ENCODE results near the gene GPHB5.
"Not testable (repeated sequence)": the region's sequence is repeated elsewhere in the genome, so short reads cannot be mapped to it uniquely, and the experiment has no call there.

Gene GPHB5

DNA sequence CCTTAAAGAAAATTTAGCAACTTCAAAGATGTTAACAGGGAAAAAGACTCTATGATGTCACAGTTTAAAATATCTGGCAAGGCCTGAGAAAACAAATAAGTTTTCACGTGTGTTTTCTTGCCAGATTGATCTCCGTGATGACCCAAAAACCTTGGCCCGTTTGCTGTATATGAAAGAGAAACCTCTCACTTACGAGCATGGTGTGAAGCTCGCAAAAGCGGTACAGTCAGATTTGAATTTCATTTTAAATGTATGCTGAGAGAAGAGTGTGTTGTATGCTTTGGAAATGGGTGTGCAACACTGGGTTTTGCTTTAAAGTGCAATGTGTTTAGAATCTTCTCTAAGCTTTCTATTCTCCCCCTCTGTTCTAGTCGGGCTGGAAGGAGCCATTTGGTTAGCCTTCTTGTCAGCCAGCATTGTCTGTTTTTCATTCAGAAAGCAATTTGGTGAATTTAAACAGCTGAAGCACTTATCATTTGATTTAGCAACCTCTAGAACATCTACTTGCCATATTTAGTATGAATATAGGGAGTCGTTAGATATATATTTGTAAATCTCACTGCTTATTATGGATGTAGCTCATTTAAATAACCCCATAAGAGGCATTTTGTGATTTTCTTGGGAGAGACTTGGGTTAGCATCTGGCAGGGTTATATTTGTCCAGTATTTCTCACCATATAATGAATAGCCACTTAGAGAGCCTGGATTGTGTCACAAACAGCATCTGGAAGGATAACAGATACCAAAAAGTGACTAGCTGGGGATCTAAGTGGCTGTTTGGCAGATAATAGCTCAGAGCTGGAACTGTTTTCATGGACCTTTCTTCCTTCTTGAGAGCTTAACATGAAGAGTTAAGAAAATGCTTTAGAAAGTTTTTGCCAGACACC lies 35.5 kb downstream of the GPHB5 start:
- no peaks in the 10 kb centered on the region for H3K36me3 Mint-ChIP-seq (ENCODE audit: low read depth)
- H3K4me1 Mint-ChIP-seq, result no peaks in the 10 kb centered on the region
- H3K9me3 Mint-ChIP-seq, result no peaks in the 10 kb centered on the region
- TF ChIP-seq, protein P1, sequence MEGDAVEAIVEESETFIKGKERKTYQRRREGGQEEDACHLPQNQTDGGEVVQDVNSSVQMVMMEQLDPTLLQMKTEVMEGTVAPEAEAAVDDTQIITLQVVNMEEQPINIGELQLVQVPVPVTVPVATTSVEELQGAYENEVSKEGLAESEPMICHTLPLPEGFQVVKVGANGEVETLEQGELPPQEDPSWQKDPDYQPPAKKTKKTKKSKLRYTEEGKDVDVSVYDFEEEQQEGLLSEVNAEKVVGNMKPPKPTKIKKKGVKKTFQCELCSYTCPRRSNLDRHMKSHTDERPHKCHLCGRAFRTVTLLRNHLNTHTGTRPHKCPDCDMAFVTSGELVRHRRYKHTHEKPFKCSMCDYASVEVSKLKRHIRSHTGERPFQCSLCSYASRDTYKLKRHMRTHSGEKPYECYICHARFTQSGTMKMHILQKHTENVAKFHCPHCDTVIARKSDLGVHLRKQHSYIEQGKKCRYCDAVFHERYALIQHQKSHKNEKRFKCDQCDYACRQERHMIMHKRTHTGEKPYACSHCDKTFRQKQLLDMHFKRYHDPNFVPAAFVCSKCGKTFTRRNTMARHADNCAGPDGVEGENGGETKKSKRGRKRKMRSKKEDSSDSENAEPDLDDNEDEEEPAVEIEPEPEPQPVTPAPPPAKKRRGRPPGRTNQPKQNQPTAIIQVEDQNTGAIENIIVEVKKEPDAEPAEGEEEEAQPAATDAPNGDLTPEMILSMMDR (IDR thresholded peaks at IDR 0.05), result no peak
- H3K4me3 Mint-ChIP-seq, result no peak overlapping the region
- H3K27ac Mint-ChIP-seq, result no peak overlapping the region
- no peak for DNase-seq
- no peaks in the 10 kb centered on the region for H3K27me3 Mint-ChIP-seq (ENCODE audit: low read depth, poor library complexity)

DNA sequence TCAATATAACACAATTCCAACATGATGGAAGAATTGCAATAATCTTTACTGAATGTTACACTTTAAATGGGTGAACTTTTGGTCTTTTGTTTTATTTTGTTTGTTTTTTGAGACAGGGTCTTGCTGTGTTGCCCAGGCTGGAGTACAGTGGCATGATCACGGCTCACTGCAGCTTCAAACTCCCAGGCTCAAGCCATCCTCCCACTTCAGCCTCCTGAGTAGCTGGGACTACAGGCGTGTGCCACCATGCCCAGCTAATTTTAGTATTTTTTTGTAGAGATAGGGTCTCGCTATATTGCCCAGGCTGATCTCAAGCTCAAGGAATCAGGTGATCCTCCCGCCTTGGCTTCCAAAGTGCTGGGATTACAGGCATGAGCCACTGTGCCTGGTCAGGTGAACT lies 38.8 kb downstream of the GPHB5 start:
- not testable (repeated sequence) for H3K36me3 Mint-ChIP-seq (ENCODE audit: low read depth); DNase-seq; H3K4me3 Mint-ChIP-seq; H3K4me1 Mint-ChIP-seq; H3K27ac Mint-ChIP-seq; H3K27me3 Mint-ChIP-seq (ENCODE audit: low read depth, poor library complexity); H3K9me3 Mint-ChIP-seq

DNA sequence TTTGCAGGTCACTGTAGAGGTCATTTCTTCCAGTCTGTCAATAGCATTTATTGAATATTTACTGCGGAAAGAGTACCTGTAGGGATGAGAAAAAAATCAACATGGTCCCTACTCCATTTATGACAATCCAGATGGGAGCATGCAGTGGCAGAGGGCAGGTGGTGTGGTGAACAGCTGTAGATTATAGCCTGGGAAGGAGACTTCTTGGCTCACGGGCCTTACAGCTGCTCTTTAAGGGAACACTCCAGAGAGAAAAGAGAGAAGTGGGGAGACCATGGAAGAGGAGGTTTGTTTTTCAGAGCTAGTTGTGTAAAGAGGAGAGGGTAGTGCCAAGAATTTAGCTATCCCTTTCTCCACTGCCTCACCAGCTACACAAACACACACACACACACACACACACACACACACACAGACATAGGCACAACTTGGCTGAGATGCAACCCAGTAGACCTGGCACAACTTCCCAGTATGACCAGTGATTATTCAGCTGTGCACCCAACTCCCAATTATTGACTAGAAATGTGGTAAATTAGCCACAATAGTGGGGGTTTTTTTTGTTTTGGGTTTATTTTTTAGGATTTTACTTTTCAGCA lies 41.0 kb downstream of the GPHB5 start:
- H3K4me1 Mint-ChIP-seq, result no peaks in the 10 kb centered on the region
- H3K27ac Mint-ChIP-seq, result no peak overlapping the region
- H3K36me3 Mint-ChIP-seq (ENCODE audit: low read depth), result no peaks in the 10 kb centered on the region
- H3K9me3 Mint-ChIP-seq, result no peaks in the 10 kb centered on the region
- H3K27me3 Mint-ChIP-seq (ENCODE audit: low read depth, poor library complexity), result peaks cover 4% of the 10 kb centered on the region
- DNase-seq, result no peak
- TF ChIP-seq, protein P1 (IDR thresholded peaks at IDR 0.05), result no peak
- H3K4me3 Mint-ChIP-seq, result no peak overlapping the region

DNA sequence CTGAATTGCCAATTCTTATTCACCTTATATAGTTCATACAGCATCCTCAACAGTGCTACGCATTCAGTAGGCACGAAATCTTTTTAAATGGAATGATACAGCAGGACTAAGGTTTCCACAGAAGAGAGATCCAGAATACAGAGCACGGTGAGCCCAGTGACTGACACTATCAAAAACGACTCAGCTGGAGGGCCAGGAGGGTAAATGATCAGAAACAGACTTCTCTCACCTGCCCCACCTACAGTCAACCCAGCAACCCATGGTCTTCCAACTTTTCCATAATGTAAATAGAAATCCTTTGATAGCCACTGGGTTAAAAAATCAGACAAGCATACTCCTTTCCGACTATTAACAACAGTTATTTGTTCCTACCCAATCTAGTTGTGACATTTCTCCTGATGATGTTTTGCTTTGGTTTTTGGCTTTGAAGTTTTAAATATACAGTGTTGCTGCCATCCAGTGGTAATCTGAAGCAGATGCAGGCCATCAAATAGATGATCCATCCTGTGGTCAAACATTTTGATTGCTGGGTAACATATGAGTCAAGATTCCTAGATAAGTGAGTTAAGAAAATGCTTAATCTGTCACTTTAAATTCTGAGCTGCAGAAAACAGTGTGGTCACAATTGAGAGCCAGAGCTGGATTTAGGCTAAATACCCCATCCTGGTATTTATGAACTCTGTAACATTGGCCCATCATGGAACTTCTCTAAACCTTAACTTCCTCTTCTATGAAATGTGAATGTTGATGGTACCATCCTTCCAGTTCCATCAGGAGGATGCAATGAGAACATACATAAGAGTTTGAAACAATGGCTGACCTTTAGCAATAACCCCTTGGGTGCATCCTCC lies 42.0 kb downstream of the GPHB5 start:
- Mint-ChIP-seq H3K9me3 (no peaks in the 10 kb centered on the region), H3K36me3 (ENCODE audit: low read depth) (no peaks in the 10 kb centered on the region), H3K4me3 (no peak overlapping the region), H3K27ac (no peak overlapping the region), H3K4me1 (no peaks in the 10 kb centered on the region), H3K27me3 (ENCODE audit: low read depth, poor library complexity) (peaks cover 4% of the 10 kb centered on the region)
- TF ChIP-seq, protein P1 (IDR thresholded peaks at IDR 0.05), result peak; percentile 93
- DNase-seq, result peak; percentile 16

DNA sequence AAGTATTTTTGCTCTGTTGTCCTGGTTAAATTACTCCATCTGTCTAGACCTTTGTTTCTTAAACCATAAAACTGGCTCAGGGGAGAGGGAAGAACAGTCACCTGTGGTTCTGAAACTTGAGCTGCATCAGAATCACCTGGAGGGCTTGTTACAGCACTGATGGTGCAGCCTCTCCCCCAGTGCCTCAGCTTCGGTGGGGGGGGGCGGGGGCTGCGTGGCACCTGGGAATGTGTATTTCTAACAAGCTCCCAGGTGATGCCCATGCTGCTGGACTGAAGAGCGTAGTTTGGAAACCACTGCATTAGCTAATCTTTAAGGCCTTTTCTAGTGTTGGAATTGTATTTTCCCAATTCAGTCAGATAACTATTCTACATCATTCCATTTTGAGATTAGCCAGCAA lies 42.7 kb downstream of the GPHB5 start:
- Mint-ChIP-seq H3K9me3 (no peaks in the 10 kb centered on the region), H3K36me3 (ENCODE audit: low read depth) (no peaks in the 10 kb centered on the region), H3K4me1 (no peaks in the 10 kb centered on the region), H3K4me3 (no peak overlapping the region), H3K27ac (no peak overlapping the region), H3K27me3 (ENCODE audit: low read depth, poor library complexity) (peaks cover 4% of the 10 kb centered on the region)
- DNase-seq, result no peak
- TF ChIP-seq, protein P1 (IDR thresholded peaks at IDR 0.05), result no peak

DNA sequence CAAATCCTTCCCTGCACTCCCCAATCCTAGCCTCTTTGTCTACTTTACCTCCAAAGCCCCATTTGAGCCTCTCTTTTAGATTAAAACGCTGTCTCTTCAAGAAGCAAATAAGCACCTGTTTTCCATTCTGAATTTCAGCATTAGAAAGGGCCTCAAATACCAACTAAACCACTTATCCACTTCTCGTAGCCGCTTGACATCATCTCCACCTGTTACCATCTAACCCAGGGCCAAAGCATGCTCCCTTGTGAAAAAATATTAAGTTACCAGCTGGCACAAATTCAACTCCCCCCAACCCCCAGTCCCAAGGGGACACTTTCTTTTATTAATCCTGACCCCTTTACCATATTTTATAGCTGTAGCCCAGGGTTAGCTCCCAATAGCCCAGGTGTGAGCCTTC lies 43.1 kb downstream of the GPHB5 start:
- Mint-ChIP-seq H3K4me1 (no peaks in the 10 kb centered on the region), H3K27me3 (ENCODE audit: low read depth, poor library complexity) (peaks cover 4% of the 10 kb centered on the region), H3K9me3 (peaks cover 2% of the 10 kb centered on the region), H3K4me3 (no peak overlapping the region), H3K27ac (no peak overlapping the region), H3K36me3 (ENCODE audit: low read depth) (no peaks in the 10 kb centered on the region)
- TF ChIP-seq, protein P1 (IDR thresholded peaks at IDR 0.05), result no peak
- no peak for DNase-seq
